Measurements from ENCODE around the gene JAGN1.

JAGN1 gene

DNA sequence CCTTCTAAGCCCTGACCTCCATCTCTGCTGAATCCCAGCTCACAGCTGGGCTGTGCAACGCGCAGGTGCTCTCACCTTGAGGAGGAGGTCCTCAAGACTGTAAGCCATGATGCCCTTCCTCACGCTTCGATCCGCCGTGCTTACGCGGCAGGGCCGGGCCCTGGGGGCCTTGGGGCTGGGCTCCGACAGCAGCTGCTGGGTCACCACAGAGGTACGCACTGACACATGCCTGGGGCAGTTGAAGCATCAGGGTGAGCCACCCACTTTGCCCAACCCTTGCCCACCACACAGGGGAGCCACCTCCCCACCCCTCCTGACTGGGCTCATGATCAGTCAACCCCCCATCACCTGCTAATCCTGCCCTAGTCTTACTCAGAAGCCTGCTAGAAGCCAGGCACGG lies 13.4 kb upstream of the JAGN1 start:
- intact Hi-C loops (cut with DNase I; ENCODE audit: low total_unique reads) = no loop called here

GRCh38 chr3:9878700-9879099 lies 11.7 kb upstream of the JAGN1 start:
- TF ChIP-seq CTCF (IDR thresholded peaks at IDR 0.05) = no peak
- Histone ChIP-seq H3K27me3 (no peaks in the 10 kb centered on the region), H3K36me3 (no peaks in the 10 kb centered on the region), H3K4me3 (no peak overlapping the region), H3K27ac (no peak overlapping the region), H3K9me3 (no peaks in the 10 kb centered on the region), H3K4me1 (no peaks in the 10 kb centered on the region)
- no peak for DNase-seq
- intact Hi-C loops (cut with DNase I; ENCODE audit: low total_unique reads) = no loop called here

More for the DNA sequence above, 13.4 kb upstream of the JAGN1 start:
- H3K27ac ChIP-seq = no peak overlapping the region
- H3K36me3 ChIP-seq = no peaks in the 10 kb centered on the region
- DNase-seq = no peak
- H3K4me3 ChIP-seq = no peak overlapping the region
- no peaks in the 10 kb centered on the region for H3K4me1 ChIP-seq
- H3K27me3 ChIP-seq = no peaks in the 10 kb centered on the region
- no peaks in the 10 kb centered on the region for H3K9me3 ChIP-seq
- TF ChIP-seq CTCF (IDR thresholded peaks at IDR 0.05) = no peak

DNA sequence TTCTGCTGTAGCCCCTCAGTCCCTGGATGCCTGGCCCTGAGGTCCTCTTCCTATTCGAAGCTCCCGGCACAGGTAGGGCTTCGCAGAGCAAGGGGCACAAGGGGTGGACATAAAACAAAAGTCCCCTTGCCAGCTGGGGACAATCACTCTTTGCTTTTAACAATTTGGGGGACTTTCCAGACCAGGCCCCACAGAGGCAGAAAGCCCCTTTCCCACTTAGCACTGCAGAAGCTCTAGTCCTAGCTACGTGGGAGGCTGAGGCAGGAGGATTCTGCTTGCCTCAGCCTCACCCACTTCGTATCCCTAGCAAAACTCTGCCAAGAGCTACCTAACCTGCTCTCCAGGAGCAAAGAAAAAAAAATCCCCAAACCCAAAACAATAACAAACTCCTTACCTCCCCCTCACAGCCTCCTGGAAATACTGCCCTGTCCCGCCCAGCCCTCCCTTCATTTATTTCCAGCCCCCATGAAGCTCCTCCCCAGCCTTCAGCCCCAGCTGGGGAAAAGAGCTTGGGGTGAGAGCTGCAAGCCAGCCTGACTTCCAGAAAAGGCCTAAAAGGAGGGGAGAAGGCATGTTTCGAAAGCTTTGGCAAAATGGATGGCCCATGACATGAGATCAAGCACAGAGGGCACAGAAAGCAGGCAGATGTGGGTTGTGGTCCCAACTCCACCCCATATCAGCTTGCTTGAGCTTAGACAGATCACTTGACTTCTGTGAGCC lies 10.4 kb upstream of the JAGN1 start, which contains the start of gene CIDEC:
CIDEC (minus strand) TSS at position 424 of the 720 bp plus-strand sequence. CDS start 1,767 bp downstream, outside the sequence.
- no peak within 1 kb of the TSS for H3K27ac ChIP-seq
- no peaks in the 10 kb centered on the region for H3K36me3 ChIP-seq
- no peak for TF ChIP-seq CTCF (IDR thresholded peaks at IDR 0.05)
- no peaks in the 10 kb centered on the region for H3K4me1 ChIP-seq
- H3K9me3 ChIP-seq = no peaks in the 10 kb centered on the region
- H3K27me3 ChIP-seq = no peaks in the 10 kb centered on the region
- no peak within 1 kb of the TSS for H3K4me3 ChIP-seq
- no peak for DNase-seq
- intact Hi-C loops (cut with DNase I; ENCODE audit: low total_unique reads) = no loop called here

- Histone ChIP-seq H3K4me1 (no peaks in the 10 kb centered on the region), H3K27ac (no peak overlapping the region), H3K36me3 (no peaks in the 10 kb centered on the region), H3K9me3 (no peaks in the 10 kb centered on the region), H3K27me3 (no peaks in the 10 kb centered on the region), H3K4me3 (no peak overlapping the region)
- TF ChIP-seq CTCF (IDR thresholded peaks at IDR 0.05) = no peak
- no peak for DNase-seq
- intact Hi-C loops (cut with DNase I; ENCODE audit: low total_unique reads) = no loop called here
Measured at GRCh38 chr3:9881441-9881840, 9.0 kb upstream of the JAGN1 start.

- Histone ChIP-seq H3K27ac (no peak overlapping the region), H3K36me3 (no peaks in the 10 kb centered on the region), H3K9me3 (no peaks in the 10 kb centered on the region), H3K4me3 (no peak overlapping the region), H3K27me3 (no peaks in the 10 kb centered on the region), H3K4me1 (no peaks in the 10 kb centered on the region)
- intact Hi-C loops (cut with DNase I; ENCODE audit: low total_unique reads) = no loop called here
- DNase-seq = no peak
- no peak for TF ChIP-seq CTCF (IDR thresholded peaks at IDR 0.05)
Measured at GRCh38 chr3:9883706-9884554, 6.5 kb upstream of the JAGN1 start.
